Progenitor cell of endocrine pancreas (in vitro differentiated cells): ENCODE results near the gene PACC1. TPM values are rescaled to one million over a fixed set of nuclear protein-coding genes. Genes with fewer than 3 reads are reported as not detected.
"Not testable (repeated sequence)": the region's sequence is repeated elsewhere in the genome, so short reads cannot be mapped to it uniquely, and the experiment has no call there.

Source experiments
- DNase-seq: peaks from one replicate; pipeline ENCODE4 v3.0.0; 2021; ENCODE audit warnings: low spot score; ENCODE audit not compliant: unreplicated experiment
- H3K27ac Mint-ChIP-seq: 2 replicates; pipeline ENCODE4 v1.8.0; 2021; ENCODE audit warnings: mild to moderate bottlenecking, moderate library complexity, mixed read lengths
- H3K27me3 Mint-ChIP-seq: 2 replicates; pipeline ENCODE4 v1.8.0; 2021; ENCODE audit warnings: mixed read lengths
- H3K36me3 Mint-ChIP-seq: 2 replicates; pipeline ENCODE4 v1.8.0; 2022; ENCODE audit warnings: mixed read lengths; ENCODE audit not compliant: insufficient read depth
- H3K4me1 Mint-ChIP-seq: 2 replicates; pipeline ENCODE4 v1.8.0; 2021; ENCODE audit warnings: low read depth, mixed read lengths
- H3K4me3 Mint-ChIP-seq: 2 replicates; pipeline ENCODE4 v1.8.0; 2021; ENCODE audit warnings: low read depth, mild to moderate bottlenecking, moderate library complexity, mixed read lengths
- H3K9me3 Mint-ChIP-seq: 2 replicates; pipeline ENCODE4 v1.8.0; 2021; ENCODE audit warnings: low read depth, mixed read lengths
- CTCF ChIP-seq: fragments of 200-600 bp; sonication (generic); IDR thresholded peaks from one replicate; pipeline ENCODE4 v1.5.0; 2021; ENCODE audit warnings: antibody characterized with exemption, mild to moderate bottlenecking; ENCODE audit not compliant: unreplicated experiment
- total RNA-seq: library from RNA; stranded (reverse); gene quantifications from 2 replicates; pipeline ENCODE4 v1.2.1, GENCODE V29; 2021

Gene PACC1
- total RNA-seq, 1 donor from 2014 or later: 24.5 TPM

GRCh38 chr1:212397171-212397570, 17.5 kb downstream of the PACC1 start:
- no peak overlapping the region for H3K4me3 Mint-ChIP-seq
- no peaks in the 10 kb centered on the region for H3K4me1 Mint-ChIP-seq
- no peak overlapping the region for H3K27ac Mint-ChIP-seq
- peaks cover 58% of the 10 kb centered on the region for H3K36me3 Mint-ChIP-seq
- H3K27me3 Mint-ChIP-seq: no peaks in the 10 kb centered on the region
- peaks cover 24% of the 10 kb centered on the region for H3K9me3 Mint-ChIP-seq
- DNase-seq: no peak
- no peak for TF ChIP-seq CTCF

GRCh38 chr1:212396638-212397037, 18.0 kb downstream of the PACC1 start:
- H3K4me3 Mint-ChIP-seq: no peak overlapping the region
- H3K27ac Mint-ChIP-seq: no peak overlapping the region
- peaks cover 28% of the 10 kb centered on the region for H3K9me3 Mint-ChIP-seq

GRCh38 chr1:212395678-212396437, 18.8 kb downstream of the PACC1 start:
- H3K9me3 Mint-ChIP-seq: peaks cover 31% of the 10 kb centered on the region
- not testable (repeated sequence) for H3K4me1 Mint-ChIP-seq, DNase-seq, H3K4me3 Mint-ChIP-seq, H3K27ac Mint-ChIP-seq, H3K27me3 Mint-ChIP-seq
- H3K36me3 Mint-ChIP-seq: peaks cover 67% of the 10 kb centered on the region

More at GRCh38 chr1:212396638-212397037, 18.0 kb downstream of the PACC1 start:
- Mint-ChIP-seq H3K27me3 (no peaks in the 10 kb centered on the region), H3K36me3 (peaks cover 60% of the 10 kb centered on the region), H3K4me1 (no peaks in the 10 kb centered on the region)
- no peak for DNase-seq
- no peak for TF ChIP-seq CTCF

- no peaks in the 10 kb centered on the region for H3K27me3 Mint-ChIP-seq
- H3K36me3 Mint-ChIP-seq: peaks cover 60% of the 10 kb centered on the region
Measured at GRCh38 chr1:212388985-212389716, 25.5 kb downstream of the PACC1 start.

GRCh38 chr1:212386029-212386428, 28.7 kb downstream of the PACC1 start:
- Mint-ChIP-seq H3K9me3 (peaks cover 8% of the 10 kb centered on the region), H3K36me3 (peaks cover 43% of the 10 kb centered on the region), H3K27ac (no peak overlapping the region), H3K4me3 (no peak overlapping the region), H3K4me1 (peaks cover 1% of the 10 kb centered on the region), H3K27me3 (no peaks in the 10 kb centered on the region)
- TF ChIP-seq CTCF: no peak
- DNase-seq: no peak

More at GRCh38 chr1:212388985-212389716, 25.5 kb downstream of the PACC1 start:
- H3K4me3 Mint-ChIP-seq: no peak overlapping the region
- TF ChIP-seq CTCF: no peak
- H3K9me3 Mint-ChIP-seq: peaks cover 24% of the 10 kb centered on the region
- DNase-seq: no peak
- peaks cover 1% of the 10 kb centered on the region for H3K4me1 Mint-ChIP-seq
- no peak overlapping the region for H3K27ac Mint-ChIP-seq
